Thyroid gland (tissue), 4 donors: ENCODE measurements around the gene ERO1A. TPM values are rescaled to one million over a fixed set of nuclear protein-coding genes. Genes with fewer than 3 reads are reported as not detected.

ENCODE experiments used
- DNase-seq, 2 donors: peaks; one replicate each; pipeline ENCODE4 v3.0.0-alpha.2; 2019
- H3K27ac ChIP-seq, 3 donors: fragments of 200-600 bp; sonication (generic); 1 replicate in 2 of 3; 2 replicates in 1 of 3; pipeline ENCODE4 v1.5.1; 2016 to 2019; ENCODE audit warnings: mild to moderate bottlenecking in 1 of 3, moderate library complexity in 1 of 3
- H3K27me3 ChIP-seq: fragments of 200-600 bp; sonication (generic); one replicate; pipeline ENCODE4 v1.5.1; 2019
- H3K36me3 ChIP-seq, 2 donors: fragments of 200-600 bp; sonication (generic); one replicate each; pipeline ENCODE4 v1.5.1; 2016 to 2019
- H3K4me1 ChIP-seq, 2 donors: fragments of 200-600 bp; sonication (generic); one replicate each; pipeline ENCODE4 v1.5.1; 2017 to 2019
- H3K4me3 ChIP-seq, 3 donors: fragments of 200-600 bp; sonication (generic); replicated peaks in 1 of 3; 1 replicate in 2 of 3; 2 replicates in 1 of 3; pipeline ENCODE4 v1.5.1; 2016; ENCODE audit warnings: mild to moderate bottlenecking in 1 of 3
- H3K9me3 ChIP-seq: fragments of 200-600 bp; sonication (generic); one replicate; pipeline ENCODE4 v1.5.1; 2017
- POLR2A ChIP-seq, 2 donors: fragments of 450-650 bp; IDR thresholded peaks; one replicate each; pipeline ENCODE4 v1.6.1; 2017; ENCODE audit warnings: antibody characterized with exemption in 2 of 2, mild to moderate bottlenecking in 2 of 2, moderate library complexity in 1 of 2
- WGBS, 2 donors: methylation state at CpG; one replicate each; pipeline ENCODE4 v1.1.5; 2017; 5-methylcytosine and 5-hydroxymethylcytosine counted together
- intact Hi-C: fragments of 100-400 bp; cut with DNase I; formaldehyde crosslinking; loops from one replicate; pipeline ENCODE4 v1.15.1; 2023
- total RNA-seq, 4 donors: library from RNA; depleted of rRNA; stranded (reverse); fragments of >200 nt; gene quantifications; one replicate each; pipeline ENCODE4 v1.2.3, GENCODE V29; 2016
- TF ChIP-seq, protein P1 (sequence below), 6 experiments: fragments of 200-600 bp in 3 of 6; fragments of 450-650 bp in 3 of 6; sonication (generic) in 3 of 6; IDR thresholded peaks; one replicate each; pipeline ENCODE4 v1.5.1; 2016 to 2019; ENCODE audit warnings: antibody characterized with exemption in 6 of 6, mild to moderate bottlenecking in 2 of 6, inconsistent platforms in 1 of 6, moderate library complexity in 1 of 6

ERO1A gene
- total RNA-seq, 4 donors from 2014 or later, result 32.2 to 55.9 (median 38.6) TPM

DNA sequence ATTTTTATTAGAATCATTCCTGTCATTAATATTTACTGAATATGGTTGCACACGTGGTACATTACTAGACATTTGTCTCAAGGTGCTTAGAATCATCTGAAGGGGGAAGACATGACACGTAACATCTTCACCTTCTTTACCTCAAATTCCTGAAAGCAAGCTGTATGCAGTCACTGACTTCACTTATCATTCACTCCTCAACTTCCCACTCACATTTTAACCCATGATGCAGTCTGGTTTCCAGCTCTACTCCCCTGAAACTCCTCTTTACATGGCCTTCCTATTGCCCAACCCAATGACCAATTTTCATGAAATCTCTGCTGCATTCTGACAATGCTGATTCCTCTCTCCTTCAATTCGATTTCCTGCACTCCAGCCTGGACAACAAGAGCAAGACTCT lies 5.9 kb upstream of the ERO1A start:
- WGBS, 2 donors, result 72 to 76% methylated on average over 3 of the region's 3 CpGs
- H3K27me3 ChIP-seq, result no peaks in the 10 kb centered on the region
- intact Hi-C loops, result loop anchor here (5.0 kb wide), 1 partner anchor 149 kb away; the partner anchor contains the start of genes GPR137C and TXNDC16

GRCh38 chr14:52700701-52701172 lies 5.4 kb upstream of the ERO1A start:
- DNase-seq, result no peak
- Histone ChIP-seq H3K27ac (peak overlapping the region in 1 of 3 donors; percentile 3), H3K36me3 (no peaks in the 10 kb centered on the region), H3K4me1 (peaks cover 0 to 4% of the 10 kb centered on the region in 2 donors), H3K4me3 (no peak overlapping the region), H3K9me3 (no peaks in the 10 kb centered on the region), H3K27me3 (no peaks in the 10 kb centered on the region)
- TF ChIP-seq, protein P1, sequence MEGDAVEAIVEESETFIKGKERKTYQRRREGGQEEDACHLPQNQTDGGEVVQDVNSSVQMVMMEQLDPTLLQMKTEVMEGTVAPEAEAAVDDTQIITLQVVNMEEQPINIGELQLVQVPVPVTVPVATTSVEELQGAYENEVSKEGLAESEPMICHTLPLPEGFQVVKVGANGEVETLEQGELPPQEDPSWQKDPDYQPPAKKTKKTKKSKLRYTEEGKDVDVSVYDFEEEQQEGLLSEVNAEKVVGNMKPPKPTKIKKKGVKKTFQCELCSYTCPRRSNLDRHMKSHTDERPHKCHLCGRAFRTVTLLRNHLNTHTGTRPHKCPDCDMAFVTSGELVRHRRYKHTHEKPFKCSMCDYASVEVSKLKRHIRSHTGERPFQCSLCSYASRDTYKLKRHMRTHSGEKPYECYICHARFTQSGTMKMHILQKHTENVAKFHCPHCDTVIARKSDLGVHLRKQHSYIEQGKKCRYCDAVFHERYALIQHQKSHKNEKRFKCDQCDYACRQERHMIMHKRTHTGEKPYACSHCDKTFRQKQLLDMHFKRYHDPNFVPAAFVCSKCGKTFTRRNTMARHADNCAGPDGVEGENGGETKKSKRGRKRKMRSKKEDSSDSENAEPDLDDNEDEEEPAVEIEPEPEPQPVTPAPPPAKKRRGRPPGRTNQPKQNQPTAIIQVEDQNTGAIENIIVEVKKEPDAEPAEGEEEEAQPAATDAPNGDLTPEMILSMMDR (IDR thresholded peaks at IDR 0.05), result no peak
- TF ChIP-seq POLR2A (IDR thresholded peaks at IDR 0.05), result no peak
- intact Hi-C loops, result loop anchor here (5.0 kb wide), 1 partner anchor 148 kb away; the partner anchor contains the start of genes GPR137C and TXNDC16
- WGBS, 2 donors, result 33 to 41% methylated on average over 2 of the region's 2 CpGs

More for the DNA sequence above, 5.9 kb upstream of the ERO1A start:
- Histone ChIP-seq H3K4me3 (no peak overlapping the region), H3K4me1 (peaks cover under 1 to 1% of the 10 kb centered on the region in 2 donors), H3K36me3 (no peaks in the 10 kb centered on the region), H3K27ac (peak overlapping the region in 1 of 3 donors; percentile 3), H3K9me3 (no peaks in the 10 kb centered on the region)
- DNase-seq, result no peak
- TF ChIP-seq POLR2A (IDR thresholded peaks at IDR 0.05), result no peak
- TF ChIP-seq, protein P1 (IDR thresholded peaks at IDR 0.05), result no peak

- DNase-seq, result peak; percentile 48
- no peak for TF ChIP-seq POLR2A (IDR thresholded peaks at IDR 0.05)
- TF ChIP-seq, protein P1 (IDR thresholded peaks at IDR 0.05), result no peak
- Histone ChIP-seq H3K9me3 (no peaks in the 10 kb centered on the region), H3K4me1 (peaks cover 20 to 31% of the 10 kb centered on the region in 2 donors), H3K27ac (peak overlapping the region; percentile 95 to 96 (median 96)), H3K27me3 (no peaks in the 10 kb centered on the region), H3K4me3 (peak overlapping the region; percentile 49 to 97 (median 92)), H3K36me3 (no peaks in the 10 kb centered on the region)
- intact Hi-C loops, result no loop called here
- 2% methylated on average over 20 to 25 of the region's 46 CpGs for WGBS, 2 donors
These were observed 437 bp downstream of the ERO1A start for GRCh38 chr14:52694761-52695480.

DNA sequence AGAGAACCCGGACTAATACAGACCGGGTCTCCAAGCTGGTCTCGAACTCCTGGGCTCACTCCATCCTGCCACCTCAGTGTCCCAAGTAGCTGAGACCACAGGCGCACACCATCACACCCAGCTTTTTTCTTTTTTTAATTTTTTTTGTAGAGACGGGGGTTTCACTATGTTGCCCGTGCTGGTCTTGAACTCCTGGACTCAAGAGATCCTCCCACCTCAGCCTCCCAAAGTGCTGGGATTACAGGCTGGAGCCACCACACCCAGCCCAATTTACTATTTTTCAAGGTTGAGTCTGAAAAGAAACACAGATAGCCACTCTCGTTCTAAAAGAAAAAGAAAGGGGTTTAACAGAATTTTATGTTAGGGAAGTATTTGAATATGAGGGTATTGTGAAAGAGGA lies 1.8 kb downstream of the ERO1A start:
- WGBS, 2 donors, result 95% methylated on average over 7 of the region's 7 CpGs
- Histone ChIP-seq H3K27me3 (no peaks in the 10 kb centered on the region), H3K27ac (no peak overlapping the region), H3K4me1 (peaks cover 20 to 31% of the 10 kb centered on the region in 2 donors), H3K9me3 (no peaks in the 10 kb centered on the region), H3K36me3 (no peaks in the 10 kb centered on the region), H3K4me3 (no peak overlapping the region)
- no peak for DNase-seq
- TF ChIP-seq POLR2A (IDR thresholded peaks at IDR 0.05), result no peak
- TF ChIP-seq, protein P1 (IDR thresholded peaks at IDR 0.05), result no peak
- intact Hi-C loops, result no loop called here

DNA sequence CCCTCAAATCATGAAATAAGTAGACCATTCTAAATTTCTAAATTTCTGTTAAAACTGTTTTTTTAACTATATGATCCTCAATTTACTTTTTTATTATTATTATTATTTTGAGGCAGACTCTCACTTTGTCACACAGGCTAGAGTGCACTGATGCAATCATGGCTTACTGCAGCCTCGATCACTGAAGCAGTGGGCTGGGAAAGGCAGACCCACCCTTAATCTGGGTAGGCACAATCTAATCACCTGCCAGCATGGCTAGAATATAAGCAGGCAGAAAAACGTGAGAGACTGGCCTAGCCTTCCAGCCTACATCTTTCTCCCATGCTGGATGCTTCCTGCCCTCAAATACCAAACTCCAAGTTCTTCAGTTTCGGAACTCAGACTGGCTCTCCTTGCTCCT lies 2.3 kb downstream of the ERO1A start:
- H3K36me3 ChIP-seq, result no peaks in the 10 kb centered on the region
- H3K4me1 ChIP-seq, result peaks cover 20 to 31% of the 10 kb centered on the region in 2 donors
- no peak for DNase-seq
- WGBS, 2 donors, result 72 to 79% methylated on average over 3 of the region's 3 CpGs
- no peak for TF ChIP-seq POLR2A (IDR thresholded peaks at IDR 0.05)
- TF ChIP-seq, protein P1 (IDR thresholded peaks at IDR 0.05), result no peak
- H3K27ac ChIP-seq, result no peak overlapping the region
- no peaks in the 10 kb centered on the region for H3K9me3 ChIP-seq
- H3K27me3 ChIP-seq, result no peaks in the 10 kb centered on the region
- intact Hi-C loops, result no loop called here
- H3K4me3 ChIP-seq, result no peak overlapping the region
